GM18526 (cell line): ENCODE measurements around the gene BGN.

ENCODE experiments used
- POLR2A ChIP-seq: IDR thresholded peaks from 3 replicates; pipeline ENCODE4 v1.6.1; 2011; ENCODE audit not compliant: insufficient read length; ENCODE audit errors: extremely low read depth

BGN gene

GRCh38 chrX:153520287-153520917, 25.6 kb downstream of the BGN start:
- TF ChIP-seq POLR2A, result no peak

- TF ChIP-seq POLR2A, result no peak
Measured at GRCh38 chrX:153521034-153521433, 26.3 kb downstream of the BGN start.

GRCh38 chrX:153522259-153522658, 27.5 kb downstream of the BGN start:
- TF ChIP-seq POLR2A, result no peak

GRCh38 chrX:153523269-153523668, 28.5 kb downstream of the BGN start:
- no peak for TF ChIP-seq POLR2A

GRCh38 chrX:153524234-153524633, 29.5 kb downstream of the BGN start:
- TF ChIP-seq POLR2A, result no peak

- TF ChIP-seq POLR2A, result no peak
Measured at GRCh38 chrX:153525451-153525850, 30.7 kb downstream of the BGN start.

GRCh38 chrX:153526042-153526441, 31.3 kb downstream of the BGN start:
- TF ChIP-seq POLR2A, result no peak

- TF ChIP-seq POLR2A, result no peak
Measured at GRCh38 chrX:153526801-153527200, 32.0 kb downstream of the BGN start.

- no peak for TF ChIP-seq POLR2A
Measured at GRCh38 chrX:153527208-153527607, 32.4 kb downstream of the BGN start.

- TF ChIP-seq POLR2A, result no peak
Measured at GRCh38 chrX:153530411-153531129, 35.8 kb downstream of the BGN start.

GRCh38 chrX:153533091-153533490, 38.3 kb downstream of the BGN start:
- TF ChIP-seq POLR2A, result no peak

GRCh38 chrX:153537080-153537479, 42.3 kb downstream of the BGN start:
- TF ChIP-seq POLR2A, result no peak

- TF ChIP-seq POLR2A, result no peak
Measured at GRCh38 chrX:153537526-153538295, 42.9 kb downstream of the BGN start.

- no peak for TF ChIP-seq POLR2A
Measured at GRCh38 chrX:153538424-153538823, 43.6 kb downstream of the BGN start.

- no peak for TF ChIP-seq POLR2A
Measured at GRCh38 chrX:153539171-153539978, 44.6 kb downstream of the BGN start.
